OCI-LY1 (cell line): ENCODE measurements around the gene PFDN4.
"Not testable (repeated sequence)": the region's sequence is repeated elsewhere in the genome, so short reads cannot be mapped to it uniquely, and the experiment has no call there.

Experiments
- H2AFZ ChIP-seq: fragments of 200-600 bp; sonication (generic), shearing (Covaris generic); 2 replicates; pipeline ENCODE4 v1.6.0; 2014; ENCODE audit warnings: antibody characterized with exemption, mild to moderate bottlenecking, low read length
- H3F3A ChIP-seq: fragments of 200-600 bp; sonication (generic), shearing (Covaris generic); 2 replicates; pipeline ENCODE4 v1.6.0; 2014; ENCODE audit warnings: mild to moderate bottlenecking, antibody characterized with exemption, low read length, moderate library complexity; ENCODE audit not compliant: insufficient read depth
- H3K27ac ChIP-seq: fragments of 200-600 bp; sonication (generic); 2 replicates; pipeline ENCODE4 v1.5.1; 2014; ENCODE audit warnings: low read length, mixed run types, mild to moderate bottlenecking, low read depth; ENCODE audit not compliant: poor library complexity, severe bottlenecking
- H3K27me3 ChIP-seq: fragments of 200-600 bp; sonication (generic); 2 replicates; pipeline ENCODE4 v1.6.0; 2014; ENCODE audit warnings: antibody characterized with exemption, mild to moderate bottlenecking, low read length, moderate library complexity; ENCODE audit not compliant: insufficient read depth
- H3K36me3 ChIP-seq: fragments of 200-600 bp; sonication (generic); 2 replicates; pipeline ENCODE4 v1.6.1; 2014; ENCODE audit warnings: mild to moderate bottlenecking, antibody characterized with exemption, low read length, moderate library complexity, mixed read lengths; ENCODE audit not compliant: insufficient read depth
- H3K4me1 ChIP-seq: fragments of 200-600 bp; sonication (generic); 2 replicates; pipeline ENCODE4 v1.5.1; 2014; ENCODE audit warnings: mild to moderate bottlenecking, low read length, moderate library complexity; ENCODE audit not compliant: insufficient read depth, severe bottlenecking
- H3K4me2 ChIP-seq: fragments of 200-600 bp; sonication (generic), shearing (Covaris generic); 2 replicates; pipeline ENCODE4 v1.6.1; 2014; ENCODE audit warnings: low read length
- H3K4me3 ChIP-seq: fragments of 200-600 bp; sonication (generic); 2 replicates; pipeline ENCODE4 v1.5.1; 2014; ENCODE audit warnings: low read length, low read depth, mild to moderate bottlenecking, mixed read lengths; ENCODE audit not compliant: poor library complexity, severe bottlenecking
- H3K79me2 ChIP-seq: fragments of 200-600 bp; shearing (Covaris generic); 2 replicates; pipeline ENCODE4 v1.6.1; 2016; ENCODE audit warnings: mixed run types, low read length, mixed read lengths; ENCODE audit not compliant: insufficient read depth
- H3K9ac ChIP-seq: fragments of 200-600 bp; sonication (generic), shearing (Covaris generic); 2 replicates; pipeline ENCODE4 v1.6.1; 2014; ENCODE audit warnings: mild to moderate bottlenecking, low read length, mixed read lengths
- H3K9me2 ChIP-seq: fragments of 200-600 bp; sonication (generic), shearing (Covaris generic); 2 replicates; pipeline ENCODE4 v1.6.1; 2014; ENCODE audit warnings: low read depth, mild to moderate bottlenecking, low read length, mixed read lengths
- H3K9me3 ChIP-seq: fragments of 200-600 bp; shearing (Covaris generic); 2 replicates; pipeline ENCODE4 v1.6.1; 2014; ENCODE audit warnings: low read length, mixed read lengths
- H4K20me1 ChIP-seq: fragments of 200-600 bp; sonication (generic), shearing (Covaris generic); 2 replicates; pipeline ENCODE4 v1.6.0; 2016; ENCODE audit warnings: mild to moderate bottlenecking, low read length; ENCODE audit not compliant: insufficient read depth
- CTCF ChIP-seq: fragments of 200-600 bp; sonication (generic), shearing (Covaris generic); IDR thresholded peaks from 2 replicates; pipeline ENCODE4 v1.5.1; 2017; ENCODE audit warnings: mild to moderate bottlenecking, antibody characterized with exemption, low read length, moderate library complexity, mixed read lengths
- EZH2 ChIP-seq: fragments of 200-600 bp; sonication (generic), shearing (Covaris generic); IDR thresholded peaks from 2 replicates; pipeline ENCODE4 v1.8.0; 2017; ENCODE audit warnings: borderline replicate concordance, mixed run types, mild to moderate bottlenecking, antibody characterized with exemption, low read length, moderate library complexity, mixed read lengths

The PFDN4 gene

DNA sequence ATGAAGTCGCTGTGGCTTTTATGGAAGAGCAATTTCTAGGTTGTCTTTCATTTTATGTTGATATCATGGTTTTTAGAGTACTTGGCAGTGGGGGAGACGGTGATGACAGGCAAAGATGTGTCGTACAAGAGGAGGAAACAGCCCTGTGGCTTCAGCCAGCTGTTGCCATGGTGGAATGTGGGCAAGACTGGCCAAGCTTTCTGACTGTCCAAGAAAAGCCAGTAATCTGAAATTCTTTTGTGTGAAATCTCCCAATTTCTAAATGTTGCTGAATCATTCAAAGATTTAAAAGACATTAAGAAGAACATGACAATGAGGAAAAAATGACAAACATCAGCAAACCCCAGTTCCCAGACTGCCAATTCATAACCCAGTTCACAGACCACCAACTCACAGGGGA is 23.1 kb downstream of the PFDN4 start:
- Histone ChIP-seq H2AFZ (no peak overlapping the region), H3K27ac (no peak overlapping the region), H4K20me1 (no peaks in the 10 kb centered on the region), H3K9me2 (no peaks in the 10 kb centered on the region), H3K36me3 (no peaks in the 10 kb centered on the region), H3K9ac (no peak overlapping the region), H3K79me2 (no peaks in the 10 kb centered on the region), H3K4me3 (no peak overlapping the region), H3K4me1 (no peaks in the 10 kb centered on the region), H3K4me2 (no peak overlapping the region), H3K27me3 (peaks cover 2% of the 10 kb centered on the region; the same call in 1 of the 2 replicates), H3K9me3 (no peaks in the 10 kb centered on the region), H3F3A (no peaks in the 10 kb centered on the region)
- no peak for TF ChIP-seq EZH2

- Histone ChIP-seq H3K27me3 (peaks cover 3% of the 10 kb centered on the region; the same call in 1 of the 2 replicates), H3K4me2 (no peak overlapping the region), H3F3A (no peaks in the 10 kb centered on the region), H3K36me3 (no peaks in the 10 kb centered on the region), H3K4me3 (no peak overlapping the region), H2AFZ (no peak overlapping the region), H4K20me1 (no peaks in the 10 kb centered on the region), H3K4me1 (no peaks in the 10 kb centered on the region), H3K27ac (no peak overlapping the region), H3K79me2 (no peaks in the 10 kb centered on the region), H3K9ac (no peak overlapping the region), H3K9me3 (no peaks in the 10 kb centered on the region), H3K9me2 (no peaks in the 10 kb centered on the region)
- TF ChIP-seq EZH2 (no peak), CTCF (no peak)
These were observed 27.1 kb downstream of the PFDN4 start for GRCh38 chr20:54234991-54235390.

DNA sequence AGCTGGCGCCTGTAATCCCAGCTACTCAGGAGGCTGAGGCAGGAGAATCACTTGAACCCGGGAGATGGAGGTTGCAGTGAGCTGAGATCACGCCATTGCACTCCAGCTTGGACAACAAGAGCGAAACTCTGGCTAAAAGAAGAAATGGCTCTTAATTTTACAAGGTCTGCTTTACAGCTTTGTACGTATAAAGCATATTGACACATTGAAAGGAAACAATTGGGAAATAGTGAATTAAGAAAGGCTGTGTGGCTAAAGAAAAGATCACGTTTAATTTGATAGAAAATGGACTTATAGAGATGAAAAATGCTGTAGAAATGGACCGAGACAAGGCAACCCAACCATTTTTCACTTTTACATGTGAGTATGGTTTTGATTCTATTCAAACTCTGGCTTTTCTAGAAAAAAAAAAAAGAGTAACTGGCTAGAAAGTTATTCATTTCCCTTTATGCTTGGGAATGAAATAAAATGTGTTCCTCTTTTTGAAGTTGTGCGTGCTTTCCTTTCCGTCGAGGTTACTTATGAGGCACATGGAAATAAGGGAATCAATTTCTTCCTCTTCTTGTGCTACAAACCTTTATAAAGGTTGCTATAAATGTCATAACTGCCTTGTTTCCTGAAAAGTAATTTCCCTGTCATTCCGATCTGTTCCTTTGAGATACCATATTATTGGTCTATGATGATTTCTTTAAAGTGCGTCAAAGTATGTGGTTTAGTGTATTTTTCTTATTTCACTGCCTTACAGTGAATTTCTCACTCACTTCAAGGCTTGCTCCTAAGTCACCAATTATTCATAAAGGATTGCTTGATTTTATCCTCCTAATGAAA is 29.4 kb downstream of the PFDN4 start:
- Histone ChIP-seq H3K9me2 (no peaks in the 10 kb centered on the region), H3K4me1 (no peaks in the 10 kb centered on the region), H3K4me3 (no peak overlapping the region), H3K36me3 (no peaks in the 10 kb centered on the region), H3F3A (no peaks in the 10 kb centered on the region), H3K9ac (no peak overlapping the region), H3K79me2 (no peaks in the 10 kb centered on the region), H2AFZ (no peak overlapping the region), H4K20me1 (no peaks in the 10 kb centered on the region), H3K4me2 (no peak overlapping the region), H3K27me3 (peaks cover 3% of the 10 kb centered on the region; the same call in 1 of the 2 replicates), H3K27ac (no peak overlapping the region), H3K9me3 (no peaks in the 10 kb centered on the region)
- TF ChIP-seq CTCF (no peak), EZH2 (no peak)

DNA sequence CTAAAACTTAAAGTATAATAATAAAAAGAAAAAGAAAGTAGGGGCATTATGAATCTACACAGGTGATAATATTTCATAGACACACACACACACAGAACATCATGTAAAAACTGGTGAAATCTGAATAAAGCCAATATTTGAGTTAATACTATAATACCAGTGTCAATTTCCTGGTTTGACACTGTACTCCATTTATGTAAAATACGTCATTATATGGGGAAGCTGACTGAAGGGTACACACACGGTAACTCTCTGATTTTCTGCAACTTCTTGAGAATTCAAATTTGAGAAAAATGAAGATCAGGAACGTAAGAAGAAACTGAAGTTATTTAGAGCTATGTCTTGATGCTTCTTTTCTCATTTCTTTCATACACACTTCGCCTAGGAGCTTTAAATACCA is 36.2 kb downstream of the PFDN4 start:
- H3K9ac ChIP-seq = no peak overlapping the region
- no peak overlapping the region for H3K4me3 ChIP-seq
- TF ChIP-seq CTCF (no peak), EZH2 (no peak)
- H3K4me1 ChIP-seq = no peaks in the 10 kb centered on the region
- no peaks in the 10 kb centered on the region for H3F3A ChIP-seq
- H3K36me3 ChIP-seq = no peaks in the 10 kb centered on the region
- no peaks in the 10 kb centered on the region for H3K9me3 ChIP-seq
- H3K4me2 ChIP-seq = no peak overlapping the region
- H2AFZ ChIP-seq = no peak overlapping the region
- H3K27ac ChIP-seq = no peak overlapping the region
- H3K9me2 ChIP-seq = no peaks in the 10 kb centered on the region
- no peaks in the 10 kb centered on the region for H4K20me1 ChIP-seq
- no peaks in the 10 kb centered on the region for H3K79me2 ChIP-seq
- H3K27me3 ChIP-seq = no peaks in the 10 kb centered on the region

DNA sequence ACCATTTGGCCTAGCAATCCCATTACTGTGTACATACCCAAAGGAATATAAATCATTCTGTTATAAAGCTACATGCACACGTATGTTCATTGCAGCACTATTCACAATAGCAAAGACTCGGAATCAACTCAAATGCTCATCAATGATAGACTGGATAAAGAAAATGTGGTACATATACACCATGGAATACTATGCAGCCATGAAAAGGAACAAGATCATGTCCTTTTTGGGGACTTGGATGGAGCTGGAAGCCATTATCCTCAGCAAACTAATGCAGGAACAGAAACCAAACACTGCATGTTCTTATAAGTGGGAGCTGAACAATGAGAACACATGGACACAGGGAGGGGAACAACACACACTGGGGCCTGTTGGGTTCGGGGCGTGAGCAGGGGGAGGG is 40.8 kb downstream of the PFDN4 start:
- not testable (repeated sequence) for H3K9me3 ChIP-seq, H3K4me3 ChIP-seq, H3K9ac ChIP-seq

More for the DNA sequence above, 40.8 kb downstream of the PFDN4 start:
- not testable (repeated sequence) for H3K27ac ChIP-seq, H3K36me3 ChIP-seq, H3K9me2 ChIP-seq, H2AFZ ChIP-seq, H3K4me1 ChIP-seq, H4K20me1 ChIP-seq, H3K79me2 ChIP-seq, H3K4me2 ChIP-seq, H3F3A ChIP-seq, H3K27me3 ChIP-seq
